ENCODE measurements around the gene SAFB2. TPM values are rescaled to one million over a fixed set of nuclear protein-coding genes. Genes with fewer than 3 reads are reported as not detected.
A peak's percentile ranks its signal among the peaks of the same experiment; 100 is the strongest.

The SAFB2 gene
- total and polyA plus RNA-seq, 8 donors, result 38.5 to 237 (median 83.7) TPM

DNA sequence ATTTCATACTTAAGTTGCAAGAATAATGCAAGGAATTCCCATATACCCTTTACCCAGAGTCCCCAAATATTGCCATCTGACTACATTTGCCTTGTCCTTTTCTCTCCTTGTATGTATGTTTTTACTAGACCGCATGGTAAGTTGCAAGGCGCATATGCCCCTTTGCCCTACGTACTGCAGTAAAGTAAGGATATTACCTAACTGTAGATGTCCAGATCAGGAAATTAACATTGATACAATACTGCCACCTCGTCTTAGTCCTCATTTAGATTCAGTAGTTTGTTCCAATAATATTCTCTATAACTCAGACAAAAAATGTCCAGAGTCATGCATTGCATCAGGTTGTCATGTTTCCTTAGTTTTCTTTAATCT, 9.7 kb upstream of the SAFB2 start:
- 67 to 83% (median 78%) methylated on average over 4 of the region's 4 CpGs for WGBS, 5 donors
- no peak for TF ChIP-seq POLR2A (IDR thresholded peaks at IDR 0.05)
- TF ChIP-seq CTCF (IDR thresholded peaks at IDR 0.05), result no peak
- TF ChIP-seq POLR2AphosphoS5 (IDR thresholded peaks at IDR 0.05), result no peak
- TF ChIP-seq EP300 (IDR thresholded peaks at IDR 0.05), result no peak
- intact Hi-C loops (cut with DNase I; ENCODE audit: low total_unique reads), result no loop called here
- peaks cover 50 to 98% (median 75%) of the 10 kb centered on the region in 4 donors for H3K4me1 ChIP-seq
- peak overlapping the region in 1 of 5 donors; percentile 38 for H3K27ac ChIP-seq
- no peak for DNase-seq
- H3K9me3 ChIP-seq, result no peaks in the 10 kb centered on the region
- H3K36me3 ChIP-seq, result peaks cover 18 to 42% (median 38%) of the 10 kb centered on the region in 4 donors
- H3K4me3 ChIP-seq, result no peak overlapping the region
- no peaks in the 10 kb centered on the region for H3K27me3 ChIP-seq

DNA sequence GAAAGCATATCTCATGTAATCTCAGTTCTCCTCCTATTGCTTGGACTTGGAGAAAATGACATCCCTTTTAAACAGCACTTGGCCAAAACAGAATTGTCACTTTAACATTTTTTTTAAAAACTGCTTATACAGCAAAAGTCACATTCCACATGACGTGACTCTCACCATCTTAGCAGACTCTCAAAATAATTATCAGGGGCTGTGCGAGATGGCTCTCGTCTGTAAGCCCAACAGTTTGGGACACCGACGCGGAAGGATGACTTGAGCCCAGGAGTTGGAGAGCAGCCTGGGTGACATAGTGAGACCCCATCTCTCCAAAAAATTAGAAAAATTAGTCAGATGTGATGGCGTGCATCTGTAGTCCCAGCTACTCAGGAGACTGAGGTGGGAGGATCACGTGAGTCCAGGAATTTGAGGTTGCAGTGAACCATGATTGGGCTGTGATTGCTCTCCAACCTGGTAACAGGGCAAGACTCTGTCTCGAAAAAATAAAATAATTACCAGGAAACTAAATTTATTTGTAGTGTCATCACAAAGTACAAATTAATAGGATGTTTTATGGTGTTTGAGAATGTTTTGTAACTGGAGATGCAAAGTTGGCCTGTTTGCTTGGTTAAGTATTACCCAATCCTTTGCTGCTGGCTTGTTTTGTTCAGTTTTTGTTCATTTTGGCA, 9.1 kb upstream of the SAFB2 start:
- H3K4me1 ChIP-seq, result peaks cover 54 to 98% (median 79%) of the 10 kb centered on the region in 4 donors
- peak overlapping the region in 2 of 5 donors; percentile 25 to 38 for H3K27ac ChIP-seq
- no peaks in the 10 kb centered on the region for H3K27me3 ChIP-seq
- intact Hi-C loops (cut with DNase I; ENCODE audit: low total_unique reads), result no loop called here
- peaks cover 23 to 47% (median 41%) of the 10 kb centered on the region in 4 donors for H3K36me3 ChIP-seq
- H3K9me3 ChIP-seq, result no peaks in the 10 kb centered on the region
- WGBS, 5 donors, result 62 to 81% (median 78%) methylated on average over 9 of the region's 9 CpGs
- no peak for DNase-seq
- no peak overlapping the region for H3K4me3 ChIP-seq
- no peak for TF ChIP-seq CTCF (IDR thresholded peaks at IDR 0.05)
- no peak for TF ChIP-seq POLR2AphosphoS5 (IDR thresholded peaks at IDR 0.05)
- TF ChIP-seq POLR2A (IDR thresholded peaks at IDR 0.05), result no peak
- no peak for TF ChIP-seq EP300 (IDR thresholded peaks at IDR 0.05)

GRCh38 chr19:5628919-5629481, 6.4 kb upstream of the SAFB2 start:
- DNase-seq, result no peak
- Histone ChIP-seq H3K27me3 (no peaks in the 10 kb centered on the region), H3K9me3 (no peaks in the 10 kb centered on the region), H3K36me3 (peaks cover 29 to 65% (median 53%) of the 10 kb centered on the region in 4 donors), H3K4me1 (peaks cover 75 to 99% (median 89%) of the 10 kb centered on the region in 4 donors), H3K27ac (peak overlapping the region in 3 of 5 donors; percentile 25 to 39 (median 38)), H3K4me3 (no peak overlapping the region)
- intact Hi-C loops (cut with DNase I; ENCODE audit: low total_unique reads), result no loop called here
- TF ChIP-seq POLR2A (IDR thresholded peaks at IDR 0.05), result no peak
- no peak for TF ChIP-seq CTCF (IDR thresholded peaks at IDR 0.05)
- TF ChIP-seq POLR2AphosphoS5 (IDR thresholded peaks at IDR 0.05), result no peak
- TF ChIP-seq EP300 (IDR thresholded peaks at IDR 0.05), result no peak
- 68 to 83% (median 78%) methylated on average over 9 of the region's 9 CpGs for WGBS, 5 donors

- no peak overlapping the region for H3K4me3 ChIP-seq
- H3K4me1 ChIP-seq, result peaks cover 75 to 96% (median 86%) of the 10 kb centered on the region in 4 donors
- TF ChIP-seq POLR2AphosphoS5 (IDR thresholded peaks at IDR 0.05) (no peak), POLR2A (IDR thresholded peaks at IDR 0.05) (no peak), EP300 (IDR thresholded peaks at IDR 0.05) (no peak), CTCF (IDR thresholded peaks at IDR 0.05) (no peak)
- DNase-seq, result no peak
- H3K36me3 ChIP-seq, result peaks cover 29 to 65% (median 53%) of the 10 kb centered on the region in 4 donors
- H3K27ac ChIP-seq, result peak overlapping the region in 3 of 5 donors; percentile 34 to 39 (median 38)
- H3K27me3 ChIP-seq, result no peaks in the 10 kb centered on the region
- intact Hi-C loops (cut with DNase I; ENCODE audit: low total_unique reads), result no loop called here
- H3K9me3 ChIP-seq, result no peaks in the 10 kb centered on the region
- WGBS, 5 donors, result 58 to 92% (median 74%) methylated on average over 1 of the region's 1 CpG
Observed at GRCh38 chr19:5628461-5628860, 5.9 kb upstream of the SAFB2 start.

All from stomach (tissue), 9 donors.